ENCODE results near the gene ERBB2.

Gene ERBB2

GRCh38 chr17:39754161-39754957, 54.5 kb downstream of the ERBB2 start:
- Histone ChIP-seq H4K8ac (ENCODE audit: low read depth, low read length) (peak overlapping the region; percentile 98), H3K9ac (ENCODE audit: low read depth, low read length, poor library complexity) (peak overlapping the region; percentile 90)

GRCh38 chr17:39754958-39755553, 55.2 kb downstream of the ERBB2 start:
- Histone ChIP-seq H3K4me3 (ENCODE audit: low read length in 2 of 2) (peak overlapping the region; percentile 63 to 75), H4K8ac (ENCODE audit: low read depth, low read length) (no peak overlapping the region), H3K79me1 (ENCODE audit: low read depth, low read length) (no peaks in the 10 kb centered on the region), H2BK5ac (ENCODE audit: low read length) (peak overlapping the region; percentile 77), H3K36me3 (replicated peaks in 1 of 2; ENCODE audit: control insufficient read depth in 2 of 2, insufficient read depth in 2 of 2, low read length in 2 of 2) (no peaks in the 10 kb centered on the region), H3K27ac (replicated peaks; ENCODE audit: low read length) (no peak overlapping the region), H4K91ac (ENCODE audit: low read depth, low read length, poor library complexity) (no peak overlapping the region), H3K9ac (ENCODE audit: low read depth, low read length, poor library complexity) (peak overlapping the region; percentile 56), H2AFZ (ENCODE audit: low read length) (peak overlapping the region; percentile 100), H2BK15ac (ENCODE audit: low read length) (peak overlapping the region; percentile 76), H3K18ac (ENCODE audit: low read length) (peak overlapping the region; percentile 97), H3K9me3 (replicated peaks in 1 of 2; ENCODE audit: control insufficient read depth in 2 of 2, insufficient read depth in 1 of 2, low read depth in 1 of 2, low read length in 2 of 2) (peaks cover 2% of the 10 kb centered on the region in 2 donors), H3K23ac (ENCODE audit: low read depth, low read length, poor library complexity) (no peak overlapping the region), H3K27me3 (ENCODE audit: control insufficient read depth in 3 of 3, insufficient read depth in 3 of 3, low read depth in 1 of 3, low read length in 3 of 3) (peaks cover 0 to 64% (median 20%) of the 10 kb centered on the region in 3 experiments), H2AK5ac (ENCODE audit: low read depth, low read length) (no peak overlapping the region), H3K4ac (ENCODE audit: low read length) (no peak overlapping the region), H3K4me2 (ENCODE audit: insufficient read depth, low read length, poor library complexity, severe bottlenecking) (peak overlapping the region; percentile 90), H3K4me1 (ENCODE audit: control insufficient read depth in 2 of 2, insufficient read depth in 1 of 2, low read depth in 1 of 2, low read length in 2 of 2) (peaks cover 2 to 6% of the 10 kb centered on the region in 2 donors), H2BK12ac (ENCODE audit: low read length) (no peak overlapping the region), H3K14ac (ENCODE audit: low read length) (no peak overlapping the region), H2BK120ac (ENCODE audit: low read depth, low read length) (no peak overlapping the region)
- WGBS, 2 donors (ENCODE audit: extremely low coverage in 2 of 2, insufficient read length in 2 of 2, insufficient replicate concordance in 1 of 2) = no CpG with 5 or more reads among the region's 21 CpGs
- no peak for DNase-seq (ENCODE audit: low spot score)

More at GRCh38 chr17:39754161-39754957, 54.5 kb downstream of the ERBB2 start:
- Histone ChIP-seq H2BK120ac (ENCODE audit: low read depth, low read length) (peak overlapping the region; percentile 99), H2BK5ac (ENCODE audit: low read length) (peak overlapping the region; percentile 77), H4K91ac (ENCODE audit: low read depth, low read length, poor library complexity) (no peak overlapping the region), H3K27ac (replicated peaks; ENCODE audit: low read length) (no peak overlapping the region), H3K4me3 (ENCODE audit: low read length in 2 of 2) (peak overlapping the region; percentile 63 to 75), H3K4ac (ENCODE audit: low read length) (no peak overlapping the region), H2BK12ac (ENCODE audit: low read length) (peak overlapping the region; percentile 66), H3K9me3 (replicated peaks in 1 of 2; ENCODE audit: control insufficient read depth in 2 of 2, insufficient read depth in 1 of 2, low read depth in 1 of 2, low read length in 2 of 2) (peaks cover 2% of the 10 kb centered on the region in 2 donors), H3K36me3 (replicated peaks in 1 of 2; ENCODE audit: control insufficient read depth in 2 of 2, insufficient read depth in 2 of 2, low read length in 2 of 2) (no peaks in the 10 kb centered on the region), H2AK5ac (ENCODE audit: low read depth, low read length) (peak overlapping the region; percentile 10), H3K27me3 (ENCODE audit: control insufficient read depth in 3 of 3, insufficient read depth in 3 of 3, low read depth in 1 of 3, low read length in 3 of 3) (peaks cover 0 to 59% (median 20%) of the 10 kb centered on the region in 3 experiments), H2BK15ac (ENCODE audit: low read length) (peak overlapping the region; percentile 93), H2AFZ (ENCODE audit: low read length) (peak overlapping the region; percentile 100), H3K79me1 (ENCODE audit: low read depth, low read length) (no peaks in the 10 kb centered on the region), H3K18ac (ENCODE audit: low read length) (peak overlapping the region; percentile 97), H3K14ac (ENCODE audit: low read length) (peak overlapping the region; percentile 91), H3K4me1 (ENCODE audit: control insufficient read depth in 2 of 2, insufficient read depth in 1 of 2, low read depth in 1 of 2, low read length in 2 of 2) (peaks cover 2 to 6% of the 10 kb centered on the region in 2 donors), H3K4me2 (ENCODE audit: insufficient read depth, low read length, poor library complexity, severe bottlenecking) (peak overlapping the region; percentile 90), H3K23ac (ENCODE audit: low read depth, low read length, poor library complexity) (peak overlapping the region; percentile 96)
- WGBS, 2 donors (ENCODE audit: extremely low coverage in 2 of 2, insufficient read length in 2 of 2, insufficient replicate concordance in 1 of 2) = no CpG with 5 or more reads among the region's 91 CpGs
- DNase-seq (ENCODE audit: low spot score) = peak; percentile 83

GRCh38 chr17:39755554-39756379, 55.9 kb downstream of the ERBB2 start:
- Histone ChIP-seq H3K23ac (ENCODE audit: low read depth, low read length, poor library complexity) (no peak overlapping the region), H3K4me2 (ENCODE audit: insufficient read depth, low read length, poor library complexity, severe bottlenecking) (no peak overlapping the region), H3K18ac (ENCODE audit: low read length) (peak overlapping the region; percentile 61), H3K4me3 (ENCODE audit: low read length in 2 of 2) (peak overlapping the region in 1 of 2 donors; percentile 61), H2AFZ (ENCODE audit: low read length) (peak overlapping the region; percentile 100), H3K27me3 (ENCODE audit: control insufficient read depth in 3 of 3, insufficient read depth in 3 of 3, low read depth in 1 of 3, low read length in 3 of 3) (peaks cover 0 to 61% (median 20%) of the 10 kb centered on the region in 3 experiments), H3K36me3 (replicated peaks in 1 of 2; ENCODE audit: control insufficient read depth in 2 of 2, insufficient read depth in 2 of 2, low read length in 2 of 2) (no peaks in the 10 kb centered on the region), H2BK5ac (ENCODE audit: low read length) (peak overlapping the region; percentile 69), H3K9ac (ENCODE audit: low read depth, low read length, poor library complexity) (peak overlapping the region; percentile 74), H3K14ac (ENCODE audit: low read length) (no peak overlapping the region), H2BK12ac (ENCODE audit: low read length) (no peak overlapping the region), H4K91ac (ENCODE audit: low read depth, low read length, poor library complexity) (no peak overlapping the region), H3K27ac (replicated peaks; ENCODE audit: low read length) (no peak overlapping the region), H3K4me1 (ENCODE audit: control insufficient read depth in 2 of 2, insufficient read depth in 1 of 2, low read depth in 1 of 2, low read length in 2 of 2) (peaks cover 2 to 6% of the 10 kb centered on the region in 2 donors), H2AK5ac (ENCODE audit: low read depth, low read length) (peak overlapping the region; percentile 83), H2BK15ac (ENCODE audit: low read length) (peak overlapping the region; percentile 37), H3K79me1 (ENCODE audit: low read depth, low read length) (no peaks in the 10 kb centered on the region), H3K9me3 (replicated peaks in 1 of 2; ENCODE audit: control insufficient read depth in 2 of 2, insufficient read depth in 1 of 2, low read depth in 1 of 2, low read length in 2 of 2) (peaks cover 2% of the 10 kb centered on the region in 2 donors), H4K8ac (ENCODE audit: low read depth, low read length) (no peak overlapping the region), H3K4ac (ENCODE audit: low read length) (no peak overlapping the region), H2BK120ac (ENCODE audit: low read depth, low read length) (no peak overlapping the region)
- DNase-seq (ENCODE audit: low spot score) = no peak
- no CpG with 5 or more reads among the region's 18 CpGs for WGBS, 2 donors (ENCODE audit: extremely low coverage in 2 of 2, insufficient read length in 2 of 2, insufficient replicate concordance in 1 of 2)

Data from neuronal stem cell (in vitro differentiated cells).